Forelimb muscle (tissue), 1 donor: ENCODE measurements around the gene FBLIM1. TPM values are rescaled to one million over a fixed set of nuclear protein-coding genes. Genes with fewer than 3 reads are reported as not detected.

Source experiments
- DNase-seq: peaks from one replicate; pipeline ENCODE4 v3.0.0-alpha.2; 2013; ENCODE audit warnings: low read depth
- polyA plus RNA-seq: library from polyadenylated mRNA; unstranded; fragments of 120-200 nt; gene quantifications from one replicate; pipeline ENCODE4 v1.2.1, GENCODE V29; 2013; ENCODE audit not compliant: insufficient read length

The FBLIM1 gene, protein sequence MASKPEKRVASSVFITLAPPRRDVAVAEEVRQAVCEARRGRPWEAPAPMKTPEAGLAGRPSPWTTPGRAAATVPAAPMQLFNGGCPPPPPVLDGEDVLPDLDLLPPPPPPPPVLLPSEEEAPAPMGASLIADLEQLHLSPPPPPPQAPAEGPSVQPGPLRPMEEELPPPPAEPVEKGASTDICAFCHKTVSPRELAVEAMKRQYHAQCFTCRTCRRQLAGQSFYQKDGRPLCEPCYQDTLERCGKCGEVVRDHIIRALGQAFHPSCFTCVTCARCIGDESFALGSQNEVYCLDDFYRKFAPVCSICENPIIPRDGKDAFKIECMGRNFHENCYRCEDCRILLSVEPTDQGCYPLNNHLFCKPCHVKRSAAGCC
- polyA plus RNA-seq: 39.5 TPM

DNA sequence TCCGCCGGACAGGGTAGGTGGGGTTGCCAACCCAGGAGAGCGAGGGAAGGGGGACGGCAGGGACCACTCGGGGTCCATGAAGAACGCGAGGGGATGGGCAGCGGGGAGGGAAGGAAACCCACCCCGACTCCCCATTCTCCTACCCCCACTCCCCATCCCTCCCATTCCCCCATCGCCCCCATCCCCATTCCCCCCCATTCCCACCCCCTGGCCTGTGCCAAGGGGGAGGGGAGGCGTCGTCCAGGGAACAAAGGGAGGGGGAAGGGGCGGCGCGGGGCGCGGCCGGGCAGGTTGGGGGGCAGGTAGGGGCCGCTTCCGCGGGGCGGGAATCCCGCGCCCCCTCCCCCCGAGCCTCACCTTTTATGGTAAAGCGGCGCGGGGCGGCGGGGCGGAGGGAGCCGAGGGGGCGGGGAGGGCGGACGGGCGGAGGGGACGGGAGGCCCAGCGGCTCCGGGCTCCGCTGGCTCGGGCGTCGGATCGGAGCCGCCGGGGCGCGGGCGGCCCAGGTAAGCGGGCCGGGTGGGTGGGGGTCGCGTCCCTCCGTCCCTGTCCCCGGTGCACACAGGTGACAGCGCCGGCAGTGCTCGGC, at the start of gene FBLIM1:
TSS of gene FBLIM1 (plus strand) at position 453 of the 589 bp plus-strand sequence. CDS start 6,189 bp downstream, outside the sequence.
- DNase-seq: no peak

DNA sequence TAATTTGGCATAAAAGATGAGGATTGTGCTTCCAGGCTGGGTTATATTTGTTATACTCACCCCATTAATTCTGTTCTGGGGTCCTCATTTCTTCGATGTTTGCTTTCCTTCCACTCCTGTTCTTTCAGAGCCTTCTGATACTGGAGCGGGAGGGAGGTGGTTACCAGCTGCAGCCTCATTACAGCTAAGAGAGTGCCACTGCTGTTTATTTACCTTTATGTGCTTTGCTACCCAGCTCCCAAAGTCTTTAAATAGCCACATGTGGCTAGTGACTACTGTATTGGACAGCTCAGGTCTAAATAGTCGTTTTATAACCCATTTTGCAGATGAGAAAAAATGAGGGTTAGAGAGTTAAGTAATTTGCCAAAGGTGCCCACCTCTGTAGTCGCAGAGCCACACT, 49.4 kb upstream of the FBLIM1 start:
- no peak for DNase-seq

DNA sequence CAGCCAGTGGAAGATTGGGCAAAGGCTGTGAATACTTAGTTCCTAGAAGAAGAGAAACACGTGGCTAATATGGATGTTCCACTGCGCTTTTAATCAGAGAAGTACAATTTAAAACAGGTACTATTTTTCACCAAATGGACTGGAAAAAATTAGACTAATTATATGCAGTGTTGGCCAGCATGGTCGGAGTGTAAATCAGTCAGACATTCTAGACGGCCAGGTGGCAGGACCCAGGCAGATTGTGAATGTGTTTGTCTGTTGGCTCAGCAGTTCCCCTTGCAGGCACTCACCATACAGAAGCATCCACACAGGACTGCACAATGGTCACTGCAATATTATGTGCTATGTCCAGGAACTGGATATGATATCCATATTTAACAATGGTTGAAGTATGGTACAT, 46.4 kb upstream of the FBLIM1 start:
- no peak for DNase-seq

DNA sequence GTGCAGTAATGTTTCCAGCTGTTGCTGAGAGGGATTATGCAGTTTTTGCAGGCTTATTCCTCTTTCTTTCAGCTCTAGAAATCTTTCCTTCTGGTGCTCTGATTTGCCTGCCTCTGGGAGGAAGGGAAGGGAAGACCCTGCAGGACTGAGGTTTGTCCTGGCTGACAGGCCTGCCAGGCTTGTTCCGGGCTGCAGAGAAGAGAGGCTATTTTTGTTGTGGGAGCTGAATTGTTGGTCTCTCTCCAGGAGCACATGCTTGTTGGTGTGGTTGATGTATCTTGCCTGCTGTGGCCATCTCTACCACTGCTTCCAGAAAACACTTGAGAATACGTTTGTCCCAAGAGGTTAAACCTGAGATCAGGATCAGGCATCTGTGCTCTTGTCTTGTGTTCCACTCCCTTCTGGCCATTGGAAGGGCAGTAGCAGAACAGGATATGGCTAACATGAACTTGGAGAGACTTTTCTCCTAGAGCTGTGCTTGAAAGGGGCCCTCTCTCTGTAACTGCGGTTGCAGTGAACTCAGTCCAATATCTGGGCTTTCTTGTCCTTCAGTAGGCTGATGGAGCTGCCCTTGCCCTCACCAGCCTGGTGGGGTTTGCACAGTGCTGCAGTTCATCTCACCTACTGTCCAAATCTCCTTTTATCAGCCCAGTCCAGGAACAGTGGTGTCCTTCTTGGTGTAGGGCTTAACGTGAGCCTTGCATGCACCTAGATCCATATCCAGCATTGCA, 44.0 kb upstream of the FBLIM1 start:
- no peak for DNase-seq

DNA sequence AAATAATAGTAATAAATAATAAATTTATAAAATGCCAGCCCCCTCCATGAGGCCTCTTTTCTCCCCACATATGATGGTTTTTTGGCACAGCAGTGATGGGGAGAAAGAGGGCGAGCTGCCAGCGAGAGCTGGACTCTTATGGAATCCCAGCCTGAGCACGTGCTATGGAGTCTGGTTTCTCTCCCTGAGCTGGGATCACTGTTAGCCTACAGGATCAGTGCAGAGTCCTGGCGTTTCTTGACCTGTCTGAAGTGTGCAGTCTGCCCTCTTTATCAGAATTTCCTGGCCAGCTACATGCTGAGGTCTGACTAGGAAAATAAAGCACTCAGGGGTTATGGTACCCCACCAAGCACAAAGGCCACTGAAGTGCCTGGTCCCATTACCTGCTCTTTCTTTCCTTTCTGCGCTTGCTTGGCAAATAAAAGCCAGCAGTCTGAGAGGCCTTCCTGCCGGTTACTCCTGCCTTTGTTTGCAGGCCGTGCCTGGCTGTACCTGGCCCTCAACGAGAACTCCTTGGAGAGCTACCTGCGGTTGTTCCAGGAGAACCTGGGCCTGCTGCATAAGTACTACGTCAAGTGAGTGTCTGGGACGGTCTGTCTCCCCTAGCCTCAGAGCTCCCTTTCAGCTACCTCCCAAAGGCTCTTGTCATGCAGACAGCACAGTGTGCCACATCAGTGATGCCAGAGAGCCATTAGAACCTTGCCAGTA, 41.0 kb upstream of the FBLIM1 start:
- no peak for DNase-seq

DNA sequence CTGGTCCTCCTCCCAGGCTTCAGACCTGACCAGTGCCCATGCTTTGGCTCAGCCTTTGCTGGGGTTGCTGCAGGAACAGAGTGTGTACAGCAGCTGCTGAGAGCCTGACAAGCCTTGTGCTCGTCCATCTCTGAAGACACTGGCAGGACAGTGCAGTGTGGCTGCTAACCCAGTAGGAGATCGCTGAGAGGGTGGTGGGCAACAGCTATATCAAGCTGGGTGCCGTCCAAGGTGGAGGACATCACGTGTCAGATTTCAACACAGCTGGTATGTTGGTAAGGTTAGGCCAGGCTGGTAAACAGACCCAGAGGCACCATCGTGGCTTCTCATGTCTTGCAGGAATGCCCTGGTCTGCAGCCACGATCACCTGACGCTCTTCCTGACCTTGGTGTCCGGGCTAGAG, 40.4 kb upstream of the FBLIM1 start:
- DNase-seq: no peak

DNA sequence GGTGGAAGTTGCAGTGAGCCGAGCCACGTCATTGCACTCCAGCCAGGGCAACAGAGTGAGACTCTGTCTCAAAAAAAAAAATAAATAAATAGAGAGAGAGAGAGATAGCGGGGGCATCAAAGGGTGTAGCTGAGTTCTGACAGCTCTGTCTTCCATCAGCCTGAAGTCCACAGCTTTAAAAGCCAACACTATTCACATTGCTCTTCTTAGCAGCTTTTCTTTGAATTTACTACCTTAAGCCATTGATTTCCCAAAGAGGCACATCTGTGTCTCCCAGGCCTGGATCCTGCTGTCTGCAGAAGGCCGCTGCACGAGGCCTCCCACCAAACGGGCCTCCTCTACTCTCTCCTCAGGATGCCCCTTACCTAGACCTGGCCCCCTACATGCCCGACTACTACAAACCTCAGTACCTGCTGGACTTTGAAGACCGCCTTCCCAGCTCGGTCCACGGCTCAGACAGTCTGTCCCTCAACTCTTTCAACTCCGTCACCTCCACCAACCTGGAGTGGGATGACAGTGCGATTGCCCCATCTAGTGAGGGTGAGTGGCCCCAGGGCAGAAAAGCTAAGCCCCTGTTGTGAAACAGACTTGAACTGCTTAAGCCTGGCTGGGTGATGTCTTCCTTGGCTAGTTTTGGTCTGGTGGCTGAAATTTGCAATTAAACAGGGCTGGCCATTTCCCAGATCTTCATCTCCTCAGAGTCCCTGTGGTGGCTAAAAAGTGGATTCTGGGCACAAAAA, 39.0 kb upstream of the FBLIM1 start:
- DNase-seq: no peak

DNA sequence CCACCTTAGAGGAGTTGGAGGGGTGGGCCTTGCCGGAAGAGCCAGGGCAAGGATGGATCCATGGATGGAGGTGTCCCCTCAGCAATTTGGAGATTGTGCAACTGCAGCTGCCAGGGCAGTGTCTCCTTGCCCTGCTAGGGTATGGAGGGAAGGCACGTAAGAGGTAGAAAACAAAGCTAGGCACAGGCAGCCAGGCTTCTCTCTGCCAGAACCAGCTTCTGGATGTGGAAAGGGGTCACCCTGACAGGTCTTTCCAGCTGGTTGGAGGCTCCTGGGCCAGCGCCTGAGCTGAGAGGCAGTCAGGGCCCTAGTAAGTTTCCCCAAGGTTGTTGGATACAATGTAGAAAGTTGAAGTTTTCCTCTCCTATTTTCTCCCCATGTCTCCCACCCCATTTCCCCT, 37.7 kb upstream of the FBLIM1 start:
- no peak for DNase-seq

DNA sequence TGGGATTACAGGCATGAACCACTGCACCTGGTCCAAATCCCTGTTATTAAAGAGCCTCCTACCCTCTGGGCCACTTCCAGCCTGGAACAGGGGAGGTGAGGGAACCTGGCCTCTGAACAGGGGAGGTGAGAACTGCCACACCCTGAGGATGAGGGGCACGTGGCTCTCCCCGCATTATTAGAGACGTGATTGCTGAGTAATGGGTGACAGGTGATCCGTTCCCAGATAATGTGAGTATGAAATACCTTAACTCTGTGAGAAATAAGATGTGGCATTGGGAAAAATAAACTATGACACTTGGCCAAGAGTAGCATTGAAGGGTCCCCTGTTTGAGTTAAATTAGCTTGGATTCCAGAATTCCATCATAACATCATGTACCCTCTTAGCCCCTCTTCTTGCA, 36.2 kb upstream of the FBLIM1 start:
- no peak for DNase-seq

DNA sequence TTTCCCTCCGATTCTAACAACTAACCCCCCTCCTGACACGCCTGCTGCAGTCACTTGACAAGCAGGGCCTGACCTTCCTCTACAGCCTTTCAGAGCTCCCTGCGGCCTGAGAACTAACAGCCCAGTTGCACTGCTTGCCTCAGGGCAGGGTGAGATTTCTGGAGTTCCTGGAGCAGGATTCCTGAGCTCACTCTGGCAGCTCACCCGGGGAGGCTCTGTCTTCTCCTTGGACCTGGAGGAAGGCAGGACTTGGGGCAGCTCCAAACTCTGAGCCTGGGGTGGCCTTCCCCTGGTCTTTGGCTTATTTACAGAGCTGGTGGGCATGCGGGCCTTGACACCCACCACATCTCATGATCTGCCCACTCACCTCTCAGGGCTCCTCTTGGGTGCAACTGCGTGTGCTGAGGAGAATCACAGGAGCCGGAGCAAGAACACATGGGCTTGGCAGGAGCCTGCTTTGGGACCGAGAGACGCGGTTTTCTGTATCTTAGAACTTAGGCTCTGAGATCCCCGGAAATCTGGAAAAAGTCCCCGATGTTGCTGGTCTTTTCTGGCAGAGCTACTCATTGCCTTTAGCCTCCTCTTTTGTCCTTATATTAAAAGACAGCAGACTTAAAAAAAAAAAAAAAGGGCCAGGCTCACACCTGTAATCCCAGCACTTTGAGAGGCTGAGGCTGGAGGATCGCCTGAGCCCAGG, 35.6 kb upstream of the FBLIM1 start:
- no peak for DNase-seq

DNA sequence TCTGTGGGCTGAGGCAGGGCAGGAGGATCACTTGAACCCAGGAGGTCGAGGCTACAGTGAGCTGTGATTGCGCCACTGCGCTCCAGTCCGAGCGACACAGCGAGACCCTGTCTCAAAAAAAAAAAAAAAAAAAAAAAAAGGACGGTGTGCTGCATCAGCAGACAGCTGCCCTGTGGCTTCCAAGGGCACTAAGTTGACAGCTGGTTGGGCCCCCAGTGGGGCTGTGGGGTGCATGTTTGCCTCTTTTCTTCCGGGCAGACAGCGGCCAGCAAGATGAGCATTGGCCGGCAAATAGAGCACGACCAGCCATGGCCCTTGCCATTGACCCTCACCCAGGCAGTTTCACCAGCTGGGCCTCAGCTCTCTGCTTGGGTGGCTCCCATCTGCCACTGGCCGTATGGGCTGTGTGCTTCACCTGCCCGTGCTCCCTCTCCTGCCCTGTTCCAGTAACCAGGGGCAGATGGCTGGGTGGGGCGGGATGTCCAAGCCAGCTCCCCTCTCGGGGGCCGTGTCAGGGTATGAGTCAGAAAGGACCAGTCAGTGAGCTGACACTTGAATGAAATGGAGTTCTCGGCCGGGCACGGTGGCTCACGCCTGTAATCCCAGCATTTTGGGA, 34.9 kb upstream of the FBLIM1 start:
- no peak for DNase-seq

DNA sequence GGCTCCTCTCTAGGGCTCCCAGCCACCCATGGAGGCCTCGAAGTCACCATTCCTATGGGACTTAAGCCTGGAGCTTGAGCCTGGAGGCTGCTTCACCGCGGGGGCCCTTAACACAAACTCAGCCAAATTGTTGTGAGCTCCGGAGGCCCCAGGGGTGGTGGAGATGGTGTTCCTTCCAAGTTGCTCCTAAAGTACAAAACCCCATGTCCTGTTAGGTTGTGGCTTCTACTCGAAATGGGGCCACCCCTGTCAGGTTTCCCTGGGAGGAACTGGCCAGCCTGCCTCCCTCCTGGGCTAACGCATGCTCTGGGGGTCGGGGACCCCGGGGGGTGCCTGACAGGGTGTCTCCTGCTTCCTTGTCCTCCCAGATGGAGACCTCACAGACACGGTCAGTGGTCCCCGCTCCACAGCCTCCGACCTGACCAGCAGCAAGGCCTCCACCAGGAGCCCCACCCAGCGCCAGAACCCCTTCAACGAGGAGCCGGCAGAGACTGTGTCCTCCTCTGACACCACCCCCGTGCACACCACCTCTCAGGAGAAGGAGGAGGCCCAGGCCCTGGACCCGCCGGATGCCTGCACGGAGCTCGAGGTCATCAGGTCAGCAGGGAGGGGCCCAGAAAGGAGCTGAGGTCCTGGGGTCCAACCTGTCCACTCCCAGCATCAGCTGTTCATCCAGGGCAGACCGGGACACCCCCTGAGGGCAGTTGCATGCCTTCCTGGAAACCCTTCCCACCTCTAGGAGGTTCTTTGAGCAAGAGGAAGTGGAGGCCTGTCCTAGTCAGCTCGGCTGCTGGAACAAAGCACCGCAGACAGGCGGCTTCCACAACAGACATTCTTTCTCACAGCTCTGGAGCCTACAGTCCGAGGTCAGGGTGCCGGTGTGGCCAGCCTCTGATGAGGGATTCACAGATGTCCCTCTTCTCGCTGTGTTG, 33.4 kb upstream of the FBLIM1 start:
- no peak for DNase-seq

DNA sequence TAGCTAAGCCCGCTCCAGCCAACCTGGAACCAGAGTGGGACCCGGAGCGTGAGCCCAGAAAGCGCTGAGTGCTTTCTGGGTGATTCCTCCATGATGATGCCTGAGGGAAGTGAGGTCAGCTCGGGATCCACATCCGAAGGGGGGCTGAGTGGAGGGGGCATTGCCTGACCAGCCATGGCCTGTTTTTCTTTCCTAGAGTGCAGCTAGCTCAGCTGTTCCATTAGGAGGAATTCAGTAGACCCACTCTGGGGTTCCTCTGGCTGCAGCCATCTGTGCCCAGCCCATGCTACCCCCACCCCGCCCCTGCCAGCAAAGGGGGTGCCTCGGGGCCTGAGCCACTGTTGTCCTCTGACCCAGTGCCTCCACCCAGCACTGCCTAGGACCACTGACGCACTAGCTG, 32.1 kb upstream of the FBLIM1 start:
- DNase-seq: no peak

DNA sequence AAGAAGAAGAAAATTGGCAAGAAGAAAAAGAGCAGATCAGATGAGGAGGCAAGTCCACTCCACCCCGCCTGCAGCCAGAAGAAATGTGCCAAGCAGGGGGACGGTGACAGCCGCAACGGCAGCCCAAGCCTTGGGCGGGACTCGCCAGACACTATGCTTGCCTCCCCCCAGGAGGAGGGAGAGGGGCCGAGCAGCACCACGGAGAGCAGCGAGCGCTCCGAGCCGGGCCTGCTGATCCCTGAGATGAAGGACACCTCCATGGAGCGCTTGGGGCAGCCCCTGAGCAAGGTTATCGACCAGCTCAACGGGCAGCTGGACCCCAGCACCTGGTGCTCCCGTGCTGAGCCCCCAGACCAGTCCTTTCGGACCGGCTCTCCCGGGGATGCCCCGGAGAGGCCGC, 31.6 kb upstream of the FBLIM1 start:
- DNase-seq: no peak

DNA sequence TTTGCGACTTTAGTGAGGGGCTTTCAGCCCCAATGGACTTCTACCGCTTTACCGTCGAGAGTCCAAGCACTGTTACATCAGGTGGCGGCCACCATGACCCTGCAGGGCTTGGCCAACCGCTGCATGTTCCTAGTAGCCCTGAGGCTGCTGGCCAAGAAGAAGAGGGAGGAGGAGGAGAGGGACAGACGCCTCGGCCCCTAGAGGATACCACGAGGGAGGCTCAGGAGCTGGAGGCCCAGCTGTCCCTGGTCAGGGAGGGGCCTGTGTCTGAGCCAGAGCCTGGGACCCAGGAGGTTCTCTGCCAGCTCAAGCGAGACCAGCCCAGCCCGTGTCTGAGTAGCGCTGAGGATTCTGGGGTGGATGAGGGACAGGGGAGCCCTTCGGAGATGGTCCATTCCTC, 31.2 kb upstream of the FBLIM1 start:
- no peak for DNase-seq

DNA sequence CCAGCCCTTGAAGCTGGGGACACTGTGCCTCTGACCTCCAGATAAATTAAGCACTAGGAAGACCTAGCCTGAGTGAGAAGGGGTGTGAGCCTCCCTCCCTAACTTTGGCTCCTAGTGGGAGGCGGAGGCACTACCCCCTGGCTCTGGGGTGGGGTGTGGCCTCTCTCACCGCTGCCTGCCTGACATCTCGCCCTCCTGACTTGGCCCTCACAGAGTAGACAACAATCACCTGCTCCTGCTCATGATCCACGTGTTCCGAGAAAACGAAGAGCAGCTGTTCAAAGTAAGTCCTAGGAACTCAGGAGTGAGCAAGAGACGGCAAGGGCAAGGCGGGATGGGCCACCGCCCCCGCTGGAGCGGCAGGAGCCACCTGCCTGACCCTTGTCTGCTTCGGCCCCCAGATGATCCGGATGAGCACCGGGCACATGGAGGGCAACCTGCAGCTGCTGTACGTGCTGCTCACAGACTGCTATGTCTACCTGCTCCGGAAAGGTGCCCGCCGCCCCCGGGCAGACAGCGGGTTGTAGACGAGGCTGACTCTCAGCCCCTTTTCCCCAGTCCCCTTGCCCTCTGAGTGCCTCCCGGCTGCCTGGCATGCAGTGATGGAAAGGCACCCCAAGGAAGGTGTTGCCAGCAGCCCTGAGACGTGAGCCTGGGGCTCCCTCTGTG, 30.6 kb upstream of the FBLIM1 start:
- no peak for DNase-seq

DNA sequence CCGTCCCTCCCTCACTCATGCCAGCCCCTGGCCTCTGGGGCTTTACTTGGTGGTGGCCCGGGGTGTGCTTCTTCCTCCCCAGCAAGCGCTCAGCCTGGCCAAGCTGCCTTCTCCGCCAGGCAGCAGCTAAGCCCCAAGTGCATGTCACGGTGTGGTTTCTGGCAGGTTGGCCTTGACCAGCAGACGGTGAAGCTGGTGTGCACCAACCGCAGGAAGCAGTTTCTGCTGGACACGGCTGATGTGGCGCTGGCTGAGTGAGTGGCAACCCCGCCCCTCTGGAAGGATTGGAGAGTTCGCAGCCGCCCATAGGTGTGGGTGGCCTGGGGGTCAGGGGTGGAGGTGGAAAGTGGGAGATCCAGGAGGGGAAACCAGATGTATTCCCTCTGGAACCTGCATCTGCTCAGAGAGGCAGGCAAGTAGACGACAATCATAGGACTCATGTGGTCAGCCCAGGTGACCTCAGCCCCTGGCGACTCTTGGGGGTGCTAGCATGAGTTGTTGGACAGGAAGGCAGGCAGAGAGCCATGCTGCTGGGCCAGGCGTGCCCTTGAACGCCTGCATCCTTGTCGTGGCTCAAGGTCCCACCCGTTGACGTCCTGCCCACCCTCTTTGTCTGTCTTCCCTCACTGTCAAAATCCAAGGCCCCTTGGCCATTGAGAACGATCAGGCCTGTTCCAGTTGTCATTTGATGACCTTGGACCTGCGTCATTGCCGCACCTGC, 29.5 kb upstream of the FBLIM1 start:
- DNase-seq: no peak

DNA sequence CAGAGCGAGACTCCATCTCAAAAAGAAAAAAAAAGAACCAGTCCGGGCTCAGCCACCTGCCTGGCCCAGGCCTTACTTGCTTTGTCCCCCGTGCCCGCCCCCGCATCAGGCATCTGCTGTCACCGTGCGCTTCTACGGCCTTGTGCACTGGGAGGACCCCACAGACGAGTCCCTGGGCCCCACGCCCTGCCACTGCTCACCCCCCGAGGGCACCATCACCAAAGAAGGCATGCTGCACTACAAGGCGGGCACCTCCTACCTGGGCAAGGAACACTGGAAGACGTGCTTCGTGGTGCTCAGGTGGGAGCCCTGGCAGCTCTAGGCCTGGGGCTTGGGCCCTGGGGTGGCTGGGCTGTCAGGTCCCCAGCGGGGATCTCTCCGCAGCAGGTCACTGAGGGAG, 28.2 kb upstream of the FBLIM1 start:
- DNase-seq: no peak
